Lung (tissue), 12 donors: ENCODE measurements around the gene IRF7. TPM values are rescaled to one million over a fixed set of nuclear protein-coding genes. Genes with fewer than 3 reads are reported as not detected.

Experiments used
- ATAC-seq: fragments of 200-7000 bp; cut with Tn5 transposase; one replicate; pipeline ENCODE4 v1.9.1; 2020; ENCODE audit warnings: moderate number of reproducible peaks; ENCODE audit not compliant: insufficient read depth, low FRiP score
- DNase-seq, 3 donors: peaks; one replicate each; pipeline ENCODE4 v3.0.0-alpha.2; 2013 to 2017
- H3K27ac ChIP-seq, 2 donors: one replicate each; pipeline ENCODE4 v1.5.1; 2013; ENCODE audit warnings: mild to moderate bottlenecking in 2 of 2, moderate library complexity in 2 of 2, control low read depth in 1 of 2, inconsistent platforms in 1 of 2, low read depth in 1 of 2, low read length in 1 of 2
- H3K27me3 ChIP-seq, 3 donors: one replicate each; pipeline ENCODE4 v1.5.1; 2013; ENCODE audit warnings: low read length in 2 of 3; ENCODE audit not compliant: control insufficient read depth in 3 of 3, insufficient read depth in 3 of 3
- H3K36me3 ChIP-seq, 4 donors: one replicate each; pipeline ENCODE4 v1.5.1; 2013; ENCODE audit warnings: low read length in 4 of 4, mild to moderate bottlenecking in 1 of 4, moderate library complexity in 1 of 4; ENCODE audit not compliant: control insufficient read depth in 4 of 4, insufficient read depth in 4 of 4
- H3K4me1 ChIP-seq, 5 donors: one replicate each; pipeline ENCODE4 v1.5.1; 2013; ENCODE audit warnings: low read length in 5 of 5, mild to moderate bottlenecking in 2 of 5, moderate library complexity in 1 of 5; ENCODE audit not compliant: control insufficient read depth in 5 of 5, insufficient read depth in 5 of 5
- H3K4me3 ChIP-seq: one replicate; pipeline ENCODE4 v1.5.1; 2013; ENCODE audit warnings: mild to moderate bottlenecking, control low read depth, moderate library complexity
- H3K9ac ChIP-seq, 2 donors: one replicate each; pipeline ENCODE4 v1.5.1; 2013; ENCODE audit warnings: low read length in 2 of 2, control low read depth in 1 of 2; ENCODE audit not compliant: insufficient read depth in 1 of 2
- H3K9me3 ChIP-seq, 4 donors: one replicate each; pipeline ENCODE4 v1.5.1; 2013; ENCODE audit warnings: low read length in 3 of 4, mild to moderate bottlenecking in 1 of 4, moderate library complexity in 1 of 4; ENCODE audit not compliant: control insufficient read depth in 4 of 4, insufficient read depth in 3 of 4
- CTCF ChIP-seq: IDR thresholded peaks from 2 replicates; pipeline ENCODE4 v1.5.1; 2012; ENCODE audit warnings: mild to moderate bottlenecking; ENCODE audit errors: control extremely low read depth, extremely low read depth
- WGBS, 2 donors: extraction: QIAGEN DNeasy Blood & Tissue Kit; methylation state at CpG; one replicate each; pipeline ENCODE4 v1.1.7; 2013; 5-methylcytosine and 5-hydroxymethylcytosine counted together
- polyA plus RNA-seq, 2 donors: library from polyadenylated mRNA; stranded (reverse); fragments of 200-250 nt; gene quantifications; one replicate each; pipeline ENCODE4 v1.2.1, GENCODE V29; 2013
- total RNA-seq, 2 donors: library from RNA; depleted of rRNA in 1 of 2; stranded (reverse); fragments of >200 nt in 1 of 2; gene quantifications; one replicate each; pipeline ENCODE4 v1.2.1, GENCODE V29; 2014 to 2021
- donor health status: control.
- donor health status: control.
- donor health status: Bipolar disorder and iron deficiency.
- donor health status: healthy.
- donor health status: DM: yes; HTN: yes; CAD: no.

IRF7 gene
- total and polyA plus RNA-seq, 4 donors = 24.7 to 68.3 (median 52.8) TPM

GRCh38 chr11:603154-603553 is 12.6 kb downstream of the IRF7 start:
- no peak overlapping the region for H3K27ac ChIP-seq
- no peaks in the 10 kb centered on the region for H3K27me3 ChIP-seq
- ATAC-seq (no peak), DNase-seq (no peak)
- peaks cover 15 to 75% (median 34%) of the 10 kb centered on the region in 4 donors for H3K36me3 ChIP-seq
- no peak overlapping the region for H3K4me3 ChIP-seq
- H3K9me3 ChIP-seq = no peaks in the 10 kb centered on the region
- no peaks in the 10 kb centered on the region for H3K4me1 ChIP-seq
- WGBS, 2 donors = 91 to 93% methylated on average over 13 of the region's 13 CpGs
- no peak for TF ChIP-seq CTCF
- H3K9ac ChIP-seq = no peak overlapping the region

- no peak overlapping the region for H3K27ac ChIP-seq
- ATAC-seq = no peak
- H3K9me3 ChIP-seq = no peaks in the 10 kb centered on the region
- H3K36me3 ChIP-seq = peaks cover 8 to 75% (median 29%) of the 10 kb centered on the region in 4 donors
- no peaks in the 10 kb centered on the region for H3K4me1 ChIP-seq
- H3K4me3 ChIP-seq = no peak overlapping the region
- no peak for TF ChIP-seq CTCF
- H3K27me3 ChIP-seq = no peaks in the 10 kb centered on the region
- H3K9ac ChIP-seq = no peak overlapping the region
- DNase-seq = no peak
- WGBS, 2 donors = 95 to 96% methylated on average over 23 of the region's 23 CpGs
Measured at GRCh38 chr11:601573-602245, 14.0 kb downstream of the IRF7 start.

- no peaks in the 10 kb centered on the region for H3K27me3 ChIP-seq
- 91 to 94% methylated on average over 27 to 30 of the region's 30 CpGs for WGBS, 2 donors
- no peaks in the 10 kb centered on the region for H3K9me3 ChIP-seq
- no peaks in the 10 kb centered on the region for H3K4me1 ChIP-seq
- H3K27ac ChIP-seq = no peak overlapping the region
- ATAC-seq (no peak), DNase-seq (no peak)
- H3K36me3 ChIP-seq = peaks cover 3 to 72% (median 25%) of the 10 kb centered on the region in 4 donors
- no peak overlapping the region for H3K4me3 ChIP-seq
- no peak overlapping the region for H3K9ac ChIP-seq
- no peak for TF ChIP-seq CTCF
Measured at GRCh38 chr11:598005-598680, 17.6 kb downstream of the IRF7 start.
